SH-SY5Y (cell line): ENCODE measurements around the gene TMIGD1.

Experiments
- GATA2 ChIP-seq: IDR thresholded peaks from 2 replicates; pipeline ENCODE4 v1.6.1; 2011; ENCODE audit warnings: mild to moderate bottlenecking, low read depth, low read length
- GATA3 ChIP-seq: IDR thresholded peaks from 2 replicates; pipeline ENCODE4 v1.6.1; 2011; ENCODE audit warnings: low read depth, mild to moderate bottlenecking, low read length, moderate library complexity

GRCh38 chr17:30290696-30291542 lies 42.9 kb downstream of the TMIGD1 start:
- 0 out of 2 replicates have a peak, but pooled peaks have one; percentile 17 for TF ChIP-seq GATA2
- TF ChIP-seq GATA3 = peak; percentile 26; the same call in 1 of the 2 replicates
